Kidney (tissue), 14 donors: ENCODE data around the gene IL1RAPL1. TPM values are rescaled to one million over a fixed set of nuclear protein-coding genes. Genes with fewer than 3 reads are reported as not detected.

Source experiments
- DNase-seq, 5 donors: peaks; one replicate each; pipeline ENCODE4 v3.0.0-alpha.2; 2013 to 2020
- FAIRE-seq: peaks from 2 replicates; lab custom pipeline; 2012; peaks lifted over from hg19 to GRCh38; lab: Jason Lieb, UNC
- H3K27ac ChIP-seq, 2 donors: one replicate each; pipeline ENCODE4 v1.7.0; 2013; ENCODE audit warnings: low read depth in 2 of 2, low read length in 2 of 2, inconsistent platforms in 1 of 2
- H3K27me3 ChIP-seq: one replicate; pipeline ENCODE4 v1.7.1; 2013; ENCODE audit warnings: low read length, inconsistent platforms; ENCODE audit not compliant: control insufficient read depth, insufficient read depth
- H3K36me3 ChIP-seq, 3 donors: one replicate each; pipeline versions ENCODE4 v1.7.0 to v1.7.1; 2013; ENCODE audit warnings: low read length in 3 of 3, control low read depth in 1 of 3, inconsistent platforms in 1 of 3; ENCODE audit not compliant: insufficient read depth in 3 of 3, control insufficient read depth in 2 of 3
- H3K4me1 ChIP-seq, 3 donors: one replicate each; pipeline versions ENCODE4 v1.7.0 to v1.7.1; 2013; ENCODE audit warnings: low read length in 3 of 3, inconsistent platforms in 1 of 3, low read depth in 1 of 3; ENCODE audit not compliant: control insufficient read depth in 2 of 3, insufficient read depth in 2 of 3
- H3K4me3 ChIP-seq, 3 donors: one replicate each; pipeline versions ENCODE4 v1.7.0 to v1.8.1; 2013; ENCODE audit warnings: low read length in 3 of 3, control low read depth in 1 of 3, inconsistent platforms in 1 of 3
- H3K9ac ChIP-seq, 3 donors: one replicate each; pipeline versions ENCODE4 v1.7.0 to v1.7.1; 2013; ENCODE audit warnings: low read length in 3 of 3, control low read depth in 1 of 3, inconsistent platforms in 1 of 3
- H3K9me3 ChIP-seq, 3 donors: one replicate each; pipeline versions ENCODE4 v1.7.0 to v1.7.1; 2013; ENCODE audit warnings: low read length in 3 of 3, control low read depth in 1 of 3, inconsistent platforms in 1 of 3; ENCODE audit not compliant: control insufficient read depth in 2 of 3, insufficient read depth in 1 of 3
- CTCF ChIP-seq: IDR thresholded peaks from 3 replicates; pipeline ENCODE4 v1.5.1; 2012; ENCODE audit warnings: mild to moderate bottlenecking, moderate library complexity, borderline replicate concordance; ENCODE audit not compliant: insufficient read depth; ENCODE audit errors: extremely low read depth
- intact Hi-C: fragments of 100-400 bp; cut with DNase I; formaldehyde crosslinking; loops from one replicate; pipeline ENCODE4 v1.11.1; 2022
- polyA plus RNA-seq: library from polyadenylated mRNA; stranded (reverse); fragments of 350-450 nt; fragmentation: Illumina TruSeq; extraction: RNeasy Lipid Tissue Mini Kit (QIAGEN cat#74804); gene quantifications from one replicate; pipeline ENCODE4 v1.2.3, GENCODE V29; 2014; ENCODE audit warnings: low read depth, low replicate concordance; ENCODE audit not compliant: insufficient read depth
- total RNA-seq: library from RNA; stranded (reverse); fragmentation: NEBNext Ultra II Directional; extraction: Animal tissue kit (Norgen Biotek cat#: 25700); gene quantifications from one replicate; pipeline ENCODE4 v1.2.1, GENCODE V29; 2021
- donor health status: control.
- donor health status: control.
- donor health status: control.
- donor health status: control.
- donor health status: control.
- donor health status: DM: yes; HTN: yes; CAD: no.
- donor health status: Normal renal cell carcinoma (clear cell type).

The IL1RAPL1 gene
- total and polyA plus RNA-seq, 2 donors from 2014 or later, result 0.19 TPM; not detected in 1

GRCh38 chrX:29407357-29407756 lies 820.1 kb downstream of the IL1RAPL1 start:
- H3K27me3 ChIP-seq, result no peaks in the 10 kb centered on the region
- H3K4me3 ChIP-seq, result no peak overlapping the region
- DNase-seq (no peak), FAIRE-seq (no peak)
- H3K9me3 ChIP-seq, result no peaks in the 10 kb centered on the region
- H3K4me1 ChIP-seq, result no peaks in the 10 kb centered on the region
- H3K27ac ChIP-seq, result no peak overlapping the region
- intact Hi-C loops, result no loop called here
- no peaks in the 10 kb centered on the region for H3K36me3 ChIP-seq
- no peak overlapping the region for H3K9ac ChIP-seq
- TF ChIP-seq CTCF, result no peak

GRCh38 chrX:29419774-29420553 lies 832.7 kb downstream of the IL1RAPL1 start:
- DNase-seq, result no peak
- H3K27me3 ChIP-seq, result no peaks in the 10 kb centered on the region

GRCh38 chrX:29422034-29422433 lies 834.8 kb downstream of the IL1RAPL1 start:
- no peak overlapping the region for H3K27ac ChIP-seq
- H3K36me3 ChIP-seq, result no peaks in the 10 kb centered on the region
- DNase-seq (no peak), FAIRE-seq (no peak)
- no peaks in the 10 kb centered on the region for H3K9me3 ChIP-seq
- no peak overlapping the region for H3K4me3 ChIP-seq
- no peak overlapping the region for H3K9ac ChIP-seq
- H3K27me3 ChIP-seq, result no peaks in the 10 kb centered on the region
- intact Hi-C loops, result no loop called here
- H3K4me1 ChIP-seq, result no peaks in the 10 kb centered on the region
- TF ChIP-seq CTCF, result no peak

More at GRCh38 chrX:29419774-29420553, 832.7 kb downstream of the IL1RAPL1 start:
- Histone ChIP-seq H3K4me3 (no peak overlapping the region), H3K9me3 (no peaks in the 10 kb centered on the region), H3K27ac (no peak overlapping the region), H3K36me3 (no peaks in the 10 kb centered on the region), H3K4me1 (no peaks in the 10 kb centered on the region), H3K9ac (no peak overlapping the region)
- intact Hi-C loops, result no loop called here
- no peak for FAIRE-seq
- no peak for TF ChIP-seq CTCF

- intact Hi-C loops, result no loop called here
- DNase-seq (no peak), FAIRE-seq (no peak)
- Histone ChIP-seq H3K9me3 (no peaks in the 10 kb centered on the region), H3K27ac (no peak overlapping the region), H3K4me3 (no peak overlapping the region), H3K9ac (no peak overlapping the region), H3K4me1 (no peaks in the 10 kb centered on the region), H3K27me3 (no peaks in the 10 kb centered on the region), H3K36me3 (no peaks in the 10 kb centered on the region)
- TF ChIP-seq CTCF, result no peak
These were observed 844.6 kb downstream of the IL1RAPL1 start for GRCh38 chrX:29431895-29432294.
